ENCODE data around the gene RPA1.
"Not testable (repeated sequence)": the region's sequence is repeated elsewhere in the genome, so short reads cannot be mapped to it uniquely, and the experiment has no call there.

RPA1 gene

GRCh38 chr17:1796800-1797199 lies 33.0 kb upstream of the RPA1 start:
- peaks cover 0 to 12% of the 10 kb centered on the region in 2 donors for H3K4me1 ChIP-seq (ENCODE audit: control insufficient read depth in 1 of 2, insufficient read depth in 2 of 2, low read length in 2 of 2)
- no peaks in the 10 kb centered on the region for H3K9me3 ChIP-seq (ENCODE audit: control insufficient read depth in 1 of 2, low read length in 2 of 2)
- H3K27ac ChIP-seq (ENCODE audit: low read length), result no peak overlapping the region
- H3K4me3 ChIP-seq (ENCODE audit: low read depth in 1 of 2, low read length in 2 of 2), result no peak overlapping the region
- no peaks in the 10 kb centered on the region for H3K27me3 ChIP-seq (ENCODE audit: low read depth, low read length)
- H3K36me3 ChIP-seq (ENCODE audit: control insufficient read depth in 1 of 2, insufficient read depth in 2 of 2, low read length in 2 of 2), result peaks cover 10 to 14% of the 10 kb centered on the region in 2 donors

- H3K36me3 ChIP-seq (ENCODE audit: control insufficient read depth in 1 of 2, insufficient read depth in 2 of 2, low read length in 2 of 2), result peaks cover 10 to 14% of the 10 kb centered on the region in 2 donors
- H3K27me3 ChIP-seq (ENCODE audit: low read depth, low read length), result no peaks in the 10 kb centered on the region
- H3K27ac ChIP-seq (ENCODE audit: low read length), result no peak overlapping the region
- H3K4me1 ChIP-seq (ENCODE audit: control insufficient read depth in 1 of 2, insufficient read depth in 2 of 2, low read length in 2 of 2), result peaks cover 0 to 12% of the 10 kb centered on the region in 2 donors
- no peak overlapping the region for H3K4me3 ChIP-seq (ENCODE audit: low read depth in 1 of 2, low read length in 2 of 2)
- H3K9me3 ChIP-seq (ENCODE audit: control insufficient read depth in 1 of 2, low read length in 2 of 2), result no peaks in the 10 kb centered on the region
These were observed 32.5 kb upstream of the RPA1 start for GRCh38 chr17:1797323-1797722.

GRCh38 chr17:1797846-1798245 lies 32.0 kb upstream of the RPA1 start:
- Histone ChIP-seq H3K4me1 (ENCODE audit: control insufficient read depth in 1 of 2, insufficient read depth in 2 of 2, low read length in 2 of 2) (peaks cover 0 to 12% of the 10 kb centered on the region in 2 donors), H3K36me3 (ENCODE audit: control insufficient read depth in 1 of 2, insufficient read depth in 2 of 2, low read length in 2 of 2) (peaks cover 10 to 14% of the 10 kb centered on the region in 2 donors)
- not testable (repeated sequence) for H3K9me3 ChIP-seq (ENCODE audit: control insufficient read depth in 1 of 2, low read length in 2 of 2); H3K4me3 ChIP-seq (ENCODE audit: low read depth in 1 of 2, low read length in 2 of 2); H3K27ac ChIP-seq (ENCODE audit: low read length); H3K27me3 ChIP-seq (ENCODE audit: low read depth, low read length)

- Histone ChIP-seq H3K27me3 (ENCODE audit: low read depth, low read length) (no peaks in the 10 kb centered on the region), H3K9me3 (ENCODE audit: control insufficient read depth in 1 of 2, low read length in 2 of 2) (no peaks in the 10 kb centered on the region), H3K4me1 (ENCODE audit: control insufficient read depth in 1 of 2, insufficient read depth in 2 of 2, low read length in 2 of 2) (peaks cover 0 to 12% of the 10 kb centered on the region in 2 donors), H3K27ac (ENCODE audit: low read length) (no peak overlapping the region), H3K4me3 (ENCODE audit: low read depth in 1 of 2, low read length in 2 of 2) (no peak overlapping the region), H3K36me3 (ENCODE audit: control insufficient read depth in 1 of 2, insufficient read depth in 2 of 2, low read length in 2 of 2) (peaks cover 14 to 19% of the 10 kb centered on the region in 2 donors)
These were observed 29.6 kb upstream of the RPA1 start for GRCh38 chr17:1800240-1800639.

- Histone ChIP-seq H3K36me3 (ENCODE audit: control insufficient read depth in 1 of 2, insufficient read depth in 2 of 2, low read length in 2 of 2) (peaks cover 14 to 19% of the 10 kb centered on the region in 2 donors), H3K27ac (ENCODE audit: low read length) (no peak overlapping the region), H3K9me3 (ENCODE audit: control insufficient read depth in 1 of 2, low read length in 2 of 2) (no peaks in the 10 kb centered on the region), H3K4me3 (ENCODE audit: low read depth in 1 of 2, low read length in 2 of 2) (no peak overlapping the region), H3K4me1 (ENCODE audit: control insufficient read depth in 1 of 2, insufficient read depth in 2 of 2, low read length in 2 of 2) (peaks cover 0 to 12% of the 10 kb centered on the region in 2 donors), H3K27me3 (ENCODE audit: low read depth, low read length) (no peaks in the 10 kb centered on the region)
These were observed 29.1 kb upstream of the RPA1 start for GRCh38 chr17:1800712-1801111.

- Histone ChIP-seq H3K27me3 (ENCODE audit: low read depth, low read length) (no peaks in the 10 kb centered on the region), H3K27ac (ENCODE audit: low read length) (no peak overlapping the region), H3K36me3 (ENCODE audit: control insufficient read depth in 1 of 2, insufficient read depth in 2 of 2, low read length in 2 of 2) (peaks cover 14 to 19% of the 10 kb centered on the region in 2 donors), H3K9me3 (ENCODE audit: control insufficient read depth in 1 of 2, low read length in 2 of 2) (no peaks in the 10 kb centered on the region), H3K4me1 (ENCODE audit: control insufficient read depth in 1 of 2, insufficient read depth in 2 of 2, low read length in 2 of 2) (peaks cover 0 to 1% of the 10 kb centered on the region in 2 donors), H3K4me3 (ENCODE audit: low read depth in 1 of 2, low read length in 2 of 2) (no peak overlapping the region)
These were observed 27.4 kb upstream of the RPA1 start for GRCh38 chr17:1802429-1802828.

- no peaks in the 10 kb centered on the region for H3K4me1 ChIP-seq (ENCODE audit: control insufficient read depth in 1 of 2, insufficient read depth in 2 of 2, low read length in 2 of 2)
- no peaks in the 10 kb centered on the region for H3K27me3 ChIP-seq (ENCODE audit: low read depth, low read length)
- peaks cover 14 to 19% of the 10 kb centered on the region in 2 donors for H3K36me3 ChIP-seq (ENCODE audit: control insufficient read depth in 1 of 2, insufficient read depth in 2 of 2, low read length in 2 of 2)
- H3K4me3 ChIP-seq (ENCODE audit: low read depth in 1 of 2, low read length in 2 of 2), result no peak overlapping the region
- H3K27ac ChIP-seq (ENCODE audit: low read length), result no peak overlapping the region
- H3K9me3 ChIP-seq (ENCODE audit: control insufficient read depth in 1 of 2, low read length in 2 of 2), result no peaks in the 10 kb centered on the region
These were observed 26.5 kb upstream of the RPA1 start for GRCh38 chr17:1803280-1803679.

- Histone ChIP-seq H3K36me3 (ENCODE audit: control insufficient read depth in 1 of 2, insufficient read depth in 2 of 2, low read length in 2 of 2) (peaks cover 8 to 19% of the 10 kb centered on the region in 2 donors), H3K4me1 (ENCODE audit: control insufficient read depth in 1 of 2, insufficient read depth in 2 of 2, low read length in 2 of 2) (no peaks in the 10 kb centered on the region), H3K27ac (ENCODE audit: low read length) (peak overlapping the region; percentile 16), H3K4me3 (ENCODE audit: low read depth in 1 of 2, low read length in 2 of 2) (no peak overlapping the region), H3K27me3 (ENCODE audit: low read depth, low read length) (no peaks in the 10 kb centered on the region), H3K9me3 (ENCODE audit: control insufficient read depth in 1 of 2, low read length in 2 of 2) (no peaks in the 10 kb centered on the region)
These were observed 21.9 kb upstream of the RPA1 start for GRCh38 chr17:1807890-1808289.

GRCh38 chr17:1808644-1809043 lies 21.2 kb upstream of the RPA1 start:
- H3K27ac ChIP-seq (ENCODE audit: low read length), result peak overlapping the region; percentile 16
- no peaks in the 10 kb centered on the region for H3K4me1 ChIP-seq (ENCODE audit: control insufficient read depth in 1 of 2, insufficient read depth in 2 of 2, low read length in 2 of 2)

GRCh38 chr17:1809815-1810214 lies 20.0 kb upstream of the RPA1 start:
- peaks cover 4 to 18% of the 10 kb centered on the region in 2 donors for H3K36me3 ChIP-seq (ENCODE audit: control insufficient read depth in 1 of 2, insufficient read depth in 2 of 2, low read length in 2 of 2)
- not testable (repeated sequence) for H3K27ac ChIP-seq (ENCODE audit: low read length); H3K9me3 ChIP-seq (ENCODE audit: control insufficient read depth in 1 of 2, low read length in 2 of 2); H3K4me3 ChIP-seq (ENCODE audit: low read depth in 1 of 2, low read length in 2 of 2); H3K27me3 ChIP-seq (ENCODE audit: low read depth, low read length); H3K4me1 ChIP-seq (ENCODE audit: control insufficient read depth in 1 of 2, insufficient read depth in 2 of 2, low read length in 2 of 2)

More at GRCh38 chr17:1808644-1809043, 21.2 kb upstream of the RPA1 start:
- no peaks in the 10 kb centered on the region for H3K27me3 ChIP-seq (ENCODE audit: low read depth, low read length)
- no peaks in the 10 kb centered on the region for H3K9me3 ChIP-seq (ENCODE audit: control insufficient read depth in 1 of 2, low read length in 2 of 2)
- H3K4me3 ChIP-seq (ENCODE audit: low read depth in 1 of 2, low read length in 2 of 2), result no peak overlapping the region
- H3K36me3 ChIP-seq (ENCODE audit: control insufficient read depth in 1 of 2, insufficient read depth in 2 of 2, low read length in 2 of 2), result peaks cover 8 to 19% of the 10 kb centered on the region in 2 donors

- Histone ChIP-seq H3K4me1 (ENCODE audit: control insufficient read depth in 1 of 2, insufficient read depth in 2 of 2, low read length in 2 of 2) (no peaks in the 10 kb centered on the region), H3K36me3 (ENCODE audit: control insufficient read depth in 1 of 2, insufficient read depth in 2 of 2, low read length in 2 of 2) (peaks cover 4 to 18% of the 10 kb centered on the region in 2 donors), H3K27ac (ENCODE audit: low read length) (no peak overlapping the region), H3K9me3 (ENCODE audit: control insufficient read depth in 1 of 2, low read length in 2 of 2) (no peaks in the 10 kb centered on the region), H3K27me3 (ENCODE audit: low read depth, low read length) (no peaks in the 10 kb centered on the region), H3K4me3 (ENCODE audit: low read depth in 1 of 2, low read length in 2 of 2) (no peak overlapping the region)
These were observed 19.2 kb upstream of the RPA1 start for GRCh38 chr17:1810450-1811103.

- H3K27me3 ChIP-seq (ENCODE audit: low read depth, low read length), result no peaks in the 10 kb centered on the region
- H3K36me3 ChIP-seq (ENCODE audit: control insufficient read depth in 1 of 2, insufficient read depth in 2 of 2, low read length in 2 of 2), result peaks cover 4 to 18% of the 10 kb centered on the region in 2 donors
- H3K4me3 ChIP-seq (ENCODE audit: low read depth in 1 of 2, low read length in 2 of 2), result no peak overlapping the region
- no peaks in the 10 kb centered on the region for H3K4me1 ChIP-seq (ENCODE audit: control insufficient read depth in 1 of 2, insufficient read depth in 2 of 2, low read length in 2 of 2)
- no peaks in the 10 kb centered on the region for H3K9me3 ChIP-seq (ENCODE audit: control insufficient read depth in 1 of 2, low read length in 2 of 2)
- H3K27ac ChIP-seq (ENCODE audit: low read length), result no peak overlapping the region
These were observed 16.7 kb upstream of the RPA1 start for GRCh38 chr17:1813088-1813487.
